ENCODE measurements around the gene BRCA1.

GRCh38 chr17:43025766-43026537, 99.2 kb downstream of the BRCA1 start:
- TF ChIP-seq POLR2A (IDR thresholded peaks at IDR 0.05): no peak
- no peak for TF ChIP-seq CTCF (IDR thresholded peaks at IDR 0.05)
